Esophagus muscularis mucosa (tissue), 3 donors: ENCODE results near the gene PSMG4.

Source experiments
- POLR2A ChIP-seq: fragments of 450-650 bp; IDR thresholded peaks from one replicate; pipeline ENCODE4 v1.6.1; 2017; ENCODE audit warnings: antibody characterized with exemption, moderate library complexity, mild to moderate bottlenecking, low read depth
- POLR2AphosphoS5 ChIP-seq, 2 donors: sonication (generic); formaldehyde crosslinking; IDR thresholded peaks; one replicate each; pipeline ENCODE4 v1.6.1; 2017; ENCODE audit warnings: antibody characterized with exemption in 2 of 2
- TF ChIP-seq, protein P1 (sequence below), 3 experiments: fragments of 200-600 bp in 2 of 3; fragments of 450-650 bp in 1 of 3; sonication (generic) in 2 of 3; IDR thresholded peaks; one replicate each; pipeline ENCODE4 v1.5.1; 2017 to 2019; ENCODE audit warnings: antibody characterized with exemption in 3 of 3, mild to moderate bottlenecking in 2 of 3, moderate library complexity in 1 of 3

DNA sequence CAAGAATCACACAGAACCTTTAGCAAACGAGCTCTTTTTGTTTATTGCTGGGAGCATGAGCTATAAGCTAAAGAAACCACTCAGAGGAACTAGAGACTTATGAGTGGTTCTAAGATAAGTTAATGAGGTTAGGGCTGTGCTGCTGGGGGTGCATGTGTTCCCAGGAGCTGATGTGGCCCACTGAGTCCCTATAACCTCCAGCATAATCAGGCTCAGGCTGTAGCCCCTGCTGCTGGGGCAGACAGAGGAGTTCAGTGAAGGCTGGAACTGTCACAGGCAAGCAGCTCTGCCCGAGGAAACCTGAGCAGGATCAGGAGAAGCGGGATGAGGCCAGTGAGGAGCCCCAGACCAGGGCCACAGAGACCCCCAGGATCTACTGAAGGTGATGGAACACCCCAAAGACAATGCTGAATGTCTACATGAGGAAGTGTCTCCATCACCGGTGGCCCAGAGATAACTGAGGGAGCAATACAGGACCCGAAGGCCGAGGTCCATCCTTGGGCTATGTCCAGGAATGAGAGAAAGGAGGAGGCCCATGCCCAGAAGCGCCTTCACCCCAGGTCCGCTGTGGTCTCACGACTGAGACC is 48.6 kb upstream of the PSMG4 start:
- TF ChIP-seq, protein P1, sequence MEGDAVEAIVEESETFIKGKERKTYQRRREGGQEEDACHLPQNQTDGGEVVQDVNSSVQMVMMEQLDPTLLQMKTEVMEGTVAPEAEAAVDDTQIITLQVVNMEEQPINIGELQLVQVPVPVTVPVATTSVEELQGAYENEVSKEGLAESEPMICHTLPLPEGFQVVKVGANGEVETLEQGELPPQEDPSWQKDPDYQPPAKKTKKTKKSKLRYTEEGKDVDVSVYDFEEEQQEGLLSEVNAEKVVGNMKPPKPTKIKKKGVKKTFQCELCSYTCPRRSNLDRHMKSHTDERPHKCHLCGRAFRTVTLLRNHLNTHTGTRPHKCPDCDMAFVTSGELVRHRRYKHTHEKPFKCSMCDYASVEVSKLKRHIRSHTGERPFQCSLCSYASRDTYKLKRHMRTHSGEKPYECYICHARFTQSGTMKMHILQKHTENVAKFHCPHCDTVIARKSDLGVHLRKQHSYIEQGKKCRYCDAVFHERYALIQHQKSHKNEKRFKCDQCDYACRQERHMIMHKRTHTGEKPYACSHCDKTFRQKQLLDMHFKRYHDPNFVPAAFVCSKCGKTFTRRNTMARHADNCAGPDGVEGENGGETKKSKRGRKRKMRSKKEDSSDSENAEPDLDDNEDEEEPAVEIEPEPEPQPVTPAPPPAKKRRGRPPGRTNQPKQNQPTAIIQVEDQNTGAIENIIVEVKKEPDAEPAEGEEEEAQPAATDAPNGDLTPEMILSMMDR (IDR thresholded peaks at IDR 0.05) = no peak
- TF ChIP-seq POLR2A (no peak), POLR2AphosphoS5 (IDR thresholded peaks at IDR 0.05) (no peak)
